ENCODE data around the gene ZNF256.

The ZNF256 gene

GRCh38 chr19:57947419-57948134 is at the start of gene ZNF256:
ZNF256 (minus strand) TSS chr19:57947706; CDS start chr19:57947474, 232 bp downstream.
- DNase-seq (ENCODE audit: low read depth): peak; percentile 79

GRCh38 chr19:57992841-57993240 is 45.3 kb upstream of the ZNF256 start:
- no peak for DNase-seq (ENCODE audit: low read depth)

- no peak for DNase-seq (ENCODE audit: low read depth)
Measured at GRCh38 chr19:57978586-57979289, 31.2 kb upstream of the ZNF256 start.

GRCh38 chr19:57974434-57974833 is 26.9 kb upstream of the ZNF256 start, which contains the start of gene C19orf18:
C19orf18 (minus strand) TSS chr19:57974534; CDS start chr19:57974432, 102 bp downstream.
- no peak for DNase-seq (ENCODE audit: low read depth)

- DNase-seq (ENCODE audit: low read depth): no peak
Measured at GRCh38 chr19:57964761-57965160, 17.3 kb upstream of the ZNF256 start.

GRCh38 chr19:57961785-57962184 is 14.3 kb upstream of the ZNF256 start:
- DNase-seq (ENCODE audit: low read depth): no peak

GRCh38 chr19:57954996-57955395 is 7.5 kb upstream of the ZNF256 start:
- DNase-seq (ENCODE audit: low read depth): no peak

GRCh38 chr19:57949702-57950101 is 2.2 kb upstream of the ZNF256 start:
- no peak for DNase-seq (ENCODE audit: low read depth)

- DNase-seq (ENCODE audit: low read depth): no peak
Measured at GRCh38 chr19:57949296-57949695, 1.8 kb upstream of the ZNF256 start.

GRCh38 chr19:57947088-57947418 is 453 bp downstream of the ZNF256 start:
- no peak for DNase-seq (ENCODE audit: low read depth)

GRCh38 chr19:57946316-57946715 is 1.2 kb downstream of the ZNF256 start:
- no peak for DNase-seq (ENCODE audit: low read depth)

GRCh38 chr19:57941593-57941992 is 5.9 kb downstream of the ZNF256 start:
- no peak for DNase-seq (ENCODE audit: low read depth)

- no peak for DNase-seq (ENCODE audit: low read depth)
Measured at GRCh38 chr19:57935731-57936130, 11.8 kb downstream of the ZNF256 start.

GRCh38 chr19:57934820-57935665 is 12.5 kb downstream of the ZNF256 start, which contains the start of gene ZNF418:
ZNF418 (minus strand) TSS chr19:57935402; CDS start chr19:57933822, 1,580 bp downstream.
- DNase-seq (ENCODE audit: low read depth): no peak

- DNase-seq (ENCODE audit: low read depth): no peak
Measured at GRCh38 chr19:57927587-57927986, 19.9 kb downstream of the ZNF256 start.

- peak; percentile 75 for DNase-seq (ENCODE audit: low read depth)
Measured at GRCh38 chr19:57916168-57916995, 31.1 kb downstream of the ZNF256 start, which contains the start of gene ZNF417. ZNF417 (minus strand) TSS chr19:57916592; CDS start chr19:57916411, 181 bp downstream.

GRCh38 chr19:57914531-57914930 is 33.0 kb downstream of the ZNF256 start:
- DNase-seq (ENCODE audit: low read depth): no peak

GRCh38 chr19:57907394-57907793 is 40.1 kb downstream of the ZNF256 start:
- DNase-seq (ENCODE audit: low read depth): no peak

- DNase-seq (ENCODE audit: low read depth): no peak
Measured at GRCh38 chr19:57905258-57905657, 42.2 kb downstream of the ZNF256 start.

- no peak for DNase-seq (ENCODE audit: low read depth)
Measured at GRCh38 chr19:57903618-57904184, 43.8 kb downstream of the ZNF256 start.

- DNase-seq (ENCODE audit: low read depth): no peak
Measured at GRCh38 chr19:57900311-57900710, 47.2 kb downstream of the ZNF256 start.
